Measurements from ENCODE around the gene P2RY11. TPM values are rescaled to one million over a fixed set of nuclear protein-coding genes. Genes with fewer than 3 reads are reported as not detected.
A peak's percentile ranks its signal among the peaks of the same experiment; 100 is the strongest.

P2RY11 gene
- total RNA-seq, 4 donors from 2014 or later: 16.4 to 32.9 (median 19.9) TPM

DNA sequence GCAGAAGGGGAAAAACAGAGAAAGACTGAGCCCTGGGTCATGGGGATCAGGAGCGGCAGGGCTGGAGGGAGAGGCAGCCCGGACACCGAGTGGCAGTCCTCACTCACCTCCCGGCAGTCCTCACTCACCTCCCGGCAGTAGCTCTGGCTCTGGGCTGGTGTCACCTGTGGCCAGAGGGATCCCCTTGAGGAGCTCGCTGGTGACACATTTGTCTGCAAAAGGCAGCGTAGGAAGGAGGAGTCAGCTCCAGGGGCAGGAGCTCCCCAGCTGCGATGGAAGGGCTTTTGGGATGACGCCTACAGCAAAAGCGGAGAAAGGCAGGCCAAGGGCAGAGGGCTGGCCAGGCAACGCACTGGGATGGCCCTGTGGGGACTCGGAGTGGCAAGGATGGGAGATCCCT, 7.5 kb downstream of the P2RY11 start:
- no peak for DNase-seq (ENCODE audit: low spot score in 2 of 2)
- Histone ChIP-seq H3K36me3 (peaks cover 46% of the 10 kb centered on the region), H3K4me3 (peak overlapping the region; percentile 96), H3K4me1 (peaks cover 39% of the 10 kb centered on the region), H3K9me3 (no peaks in the 10 kb centered on the region), H3K27ac (peak overlapping the region; percentile 82), H3K27me3 (no peaks in the 10 kb centered on the region)
- WGBS: 42% methylated on average over 10 of the region's 12 CpGs
- TF ChIP-seq POLR2AphosphoS5 (IDR thresholded peaks at IDR 0.05) (no peak), EP300 (IDR thresholded peaks at IDR 0.05) (no peak), POLR2A (IDR thresholded peaks at IDR 0.05) (no peak)
- TF ChIP-seq, protein P1, sequence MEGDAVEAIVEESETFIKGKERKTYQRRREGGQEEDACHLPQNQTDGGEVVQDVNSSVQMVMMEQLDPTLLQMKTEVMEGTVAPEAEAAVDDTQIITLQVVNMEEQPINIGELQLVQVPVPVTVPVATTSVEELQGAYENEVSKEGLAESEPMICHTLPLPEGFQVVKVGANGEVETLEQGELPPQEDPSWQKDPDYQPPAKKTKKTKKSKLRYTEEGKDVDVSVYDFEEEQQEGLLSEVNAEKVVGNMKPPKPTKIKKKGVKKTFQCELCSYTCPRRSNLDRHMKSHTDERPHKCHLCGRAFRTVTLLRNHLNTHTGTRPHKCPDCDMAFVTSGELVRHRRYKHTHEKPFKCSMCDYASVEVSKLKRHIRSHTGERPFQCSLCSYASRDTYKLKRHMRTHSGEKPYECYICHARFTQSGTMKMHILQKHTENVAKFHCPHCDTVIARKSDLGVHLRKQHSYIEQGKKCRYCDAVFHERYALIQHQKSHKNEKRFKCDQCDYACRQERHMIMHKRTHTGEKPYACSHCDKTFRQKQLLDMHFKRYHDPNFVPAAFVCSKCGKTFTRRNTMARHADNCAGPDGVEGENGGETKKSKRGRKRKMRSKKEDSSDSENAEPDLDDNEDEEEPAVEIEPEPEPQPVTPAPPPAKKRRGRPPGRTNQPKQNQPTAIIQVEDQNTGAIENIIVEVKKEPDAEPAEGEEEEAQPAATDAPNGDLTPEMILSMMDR (IDR thresholded peaks at IDR 0.05): no peak

DNA sequence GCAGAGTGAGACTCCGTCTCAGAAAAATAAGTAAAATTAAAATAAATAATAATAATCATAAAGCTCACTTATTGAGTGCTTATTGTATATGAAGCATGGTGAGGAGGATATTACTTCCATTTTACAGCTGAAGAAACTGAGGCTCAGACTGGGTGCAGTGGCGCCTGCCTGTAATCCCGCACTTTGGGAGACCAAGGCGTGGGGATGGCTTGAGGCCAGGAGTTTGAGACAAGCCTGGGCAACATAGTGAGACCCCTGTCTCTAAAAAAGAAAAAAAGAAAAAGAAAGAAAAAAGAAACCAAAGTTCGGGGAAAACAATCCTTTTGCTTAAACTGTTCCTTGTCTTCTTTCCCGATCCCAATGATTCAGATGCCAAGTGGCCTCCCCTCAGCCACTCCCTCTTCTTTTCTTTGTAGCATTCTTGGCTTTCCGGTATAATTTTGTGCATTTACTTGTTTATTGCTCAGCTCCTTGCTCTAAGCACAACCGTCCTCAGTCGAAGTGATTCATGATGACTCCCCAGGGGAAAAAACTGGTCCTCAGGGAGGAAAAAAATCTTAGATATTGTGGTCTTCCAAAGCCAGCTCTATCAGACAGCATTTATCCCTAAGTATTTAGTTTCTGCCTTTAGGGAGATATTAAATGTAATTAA, 9.2 kb downstream of the P2RY11 start:
- Histone ChIP-seq H3K27ac (peak overlapping the region; percentile 82), H3K4me3 (peak overlapping the region; percentile 96), H3K36me3 (peaks cover 30% of the 10 kb centered on the region), H3K27me3 (no peaks in the 10 kb centered on the region), H3K9me3 (no peaks in the 10 kb centered on the region), H3K4me1 (peaks cover 39% of the 10 kb centered on the region)
- 36% methylated on average over 9 of the region's 9 CpGs for WGBS
- DNase-seq (ENCODE audit: low spot score in 2 of 2): no peak
- TF ChIP-seq POLR2AphosphoS5 (IDR thresholded peaks at IDR 0.05): peak in 1 of 3 donors; percentile 57
- TF ChIP-seq EP300 (IDR thresholded peaks at IDR 0.05): no peak

DNA sequence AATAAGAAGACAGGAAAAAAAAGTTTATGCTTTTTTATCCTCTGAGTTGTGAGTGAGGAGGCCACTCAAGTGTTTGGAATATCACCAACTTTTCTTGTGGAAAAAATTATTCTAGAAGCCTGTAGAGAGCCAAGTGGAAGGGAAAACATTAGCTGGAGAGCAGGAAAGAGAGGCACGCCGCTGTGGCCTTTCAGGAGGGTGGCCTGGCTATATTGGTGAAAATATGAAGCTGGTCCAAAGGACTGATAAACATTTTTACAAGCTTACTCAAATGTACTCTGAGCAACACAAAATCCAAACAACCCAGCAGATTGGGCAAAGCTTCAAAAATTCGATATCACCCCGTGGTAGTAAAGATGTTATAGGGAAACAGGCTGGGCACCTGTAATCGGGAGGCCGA, 10.6 kb downstream of the P2RY11 start:
- H3K27ac ChIP-seq: peak overlapping the region; percentile 74
- 62% methylated on average over 6 of the region's 6 CpGs for WGBS
- H3K9me3 ChIP-seq: no peaks in the 10 kb centered on the region
- no peak for DNase-seq (ENCODE audit: low spot score in 2 of 2)
- no peaks in the 10 kb centered on the region for H3K27me3 ChIP-seq
- no peak overlapping the region for H3K4me3 ChIP-seq
- peaks cover 23% of the 10 kb centered on the region for H3K36me3 ChIP-seq
- H3K4me1 ChIP-seq: peaks cover 39% of the 10 kb centered on the region
- TF ChIP-seq, protein P1 (IDR thresholded peaks at IDR 0.05): no peak
- no peak for TF ChIP-seq POLR2AphosphoS5 (IDR thresholded peaks at IDR 0.05)
- no peak for TF ChIP-seq POLR2A (IDR thresholded peaks at IDR 0.05)
- no peak for TF ChIP-seq EP300 (IDR thresholded peaks at IDR 0.05)

DNA sequence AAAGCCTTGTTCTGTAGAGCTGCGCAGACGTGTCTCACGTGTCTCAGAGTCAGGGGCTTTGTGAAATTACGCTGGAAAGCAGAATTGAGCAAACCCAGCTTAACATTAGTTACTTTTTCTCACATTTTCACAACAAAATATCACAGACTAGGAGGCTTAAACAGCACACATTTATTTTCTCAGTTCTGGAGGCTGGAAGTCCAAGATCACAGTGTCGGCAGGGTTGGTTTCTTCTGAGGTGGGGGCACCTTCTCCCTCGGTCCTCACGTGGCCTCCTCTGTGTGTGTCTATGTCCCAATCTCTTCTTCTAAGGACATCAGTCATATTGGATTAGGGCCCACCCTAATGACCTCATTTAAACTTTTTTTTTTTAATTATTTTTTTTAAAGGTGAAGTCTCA, 12.9 kb downstream of the P2RY11 start:
- TF ChIP-seq, protein P1 (IDR thresholded peaks at IDR 0.05): no peak
- TF ChIP-seq POLR2AphosphoS5 (IDR thresholded peaks at IDR 0.05) (no peak), POLR2A (IDR thresholded peaks at IDR 0.05) (no peak), EP300 (IDR thresholded peaks at IDR 0.05) (no peak)
- H3K27ac ChIP-seq: no peak overlapping the region
- no peak overlapping the region for H3K4me3 ChIP-seq
- peaks cover 16% of the 10 kb centered on the region for H3K36me3 ChIP-seq
- H3K9me3 ChIP-seq: no peaks in the 10 kb centered on the region
- H3K4me1 ChIP-seq: peaks cover 17% of the 10 kb centered on the region
- no peaks in the 10 kb centered on the region for H3K27me3 ChIP-seq
- DNase-seq (ENCODE audit: low spot score in 2 of 2): no peak
- 95% methylated on average over 7 of the region's 7 CpGs for WGBS

DNA sequence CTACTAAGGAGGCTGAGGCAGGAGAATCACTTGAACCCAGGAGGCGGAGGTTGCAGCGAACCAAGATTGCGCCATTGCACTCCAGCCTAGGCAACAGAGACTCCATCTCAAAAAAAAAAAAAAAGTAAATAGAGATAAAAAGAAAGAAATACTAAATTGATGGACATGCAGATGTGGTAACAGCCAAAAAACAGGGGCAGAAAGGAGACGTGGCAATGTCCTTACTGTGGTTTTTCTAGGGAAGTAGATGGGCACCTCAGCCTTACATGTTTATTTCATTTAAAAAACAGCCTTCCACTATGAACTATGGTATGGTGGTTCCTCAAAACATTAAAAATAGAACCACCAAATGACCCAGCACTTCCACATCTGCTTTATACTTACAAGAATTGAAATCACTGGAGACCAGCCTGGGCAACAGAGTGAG, 14.7 kb downstream of the P2RY11 start:
- DNase-seq (ENCODE audit: low spot score in 2 of 2): no peak
- WGBS: 84% methylated on average over 4 of the region's 4 CpGs
- Histone ChIP-seq H3K36me3 (peaks cover 17% of the 10 kb centered on the region), H3K27me3 (no peaks in the 10 kb centered on the region), H3K9me3 (no peaks in the 10 kb centered on the region), H3K27ac (no peak overlapping the region), H3K4me3 (no peak overlapping the region), H3K4me1 (peaks cover 5% of the 10 kb centered on the region)
- TF ChIP-seq EP300 (IDR thresholded peaks at IDR 0.05) (no peak), POLR2A (IDR thresholded peaks at IDR 0.05) (no peak), POLR2AphosphoS5 (IDR thresholded peaks at IDR 0.05) (no peak)
- TF ChIP-seq, protein P1 (IDR thresholded peaks at IDR 0.05): no peak

All from suprapubic skin (tissue), 4 donors.